Measurements from ENCODE around the gene ARFGEF2. TPM values are rescaled to one million over a fixed set of nuclear protein-coding genes. Genes with fewer than 3 reads are reported as not detected.

The ARFGEF2 gene
- total RNA-seq, 1 experiment from 2014 or later, result 22.2 TPM

DNA sequence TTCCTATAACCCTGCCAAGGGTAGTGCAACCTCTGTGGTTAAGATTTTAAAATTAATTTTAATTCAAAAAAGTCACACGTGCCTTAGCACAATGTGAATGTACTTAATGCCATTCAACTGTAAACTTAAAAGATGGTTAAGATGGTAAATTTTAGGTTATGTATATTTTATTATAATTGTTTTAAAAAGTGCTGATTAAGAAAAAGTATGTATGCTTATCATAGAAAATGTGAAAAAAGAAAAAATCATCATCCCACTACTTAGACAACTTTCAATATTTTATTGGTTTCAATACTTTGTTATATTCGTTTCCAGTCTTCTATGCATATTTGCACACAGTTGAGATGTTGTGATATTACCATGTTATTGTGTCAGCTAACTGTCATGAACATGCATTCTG is 18.7 kb downstream of the ARFGEF2 start:
- ChIA-PET POLR2A (no interaction called here), RAD21 (ENCODE audit: low non-redundant PET in 1 of 2, low total read pairs in 2 of 2, uncharacterized antibody in 2 of 2, unreplicated experiment in 2 of 2) (no interaction called here), CTCF (no interaction called here)
- DNase-seq (ENCODE audit: low read depth, low spot score) (no peak), ATAC-seq (no peak)
- H3K9me3 ChIP-seq (ENCODE audit: control insufficient read depth in 1 of 2, insufficient read depth in 1 of 2, low read depth in 1 of 2, low read length in 2 of 2), result no peaks in the 10 kb centered on the region
- intact Hi-C loops (cut with micrococcal nuclease), result no loop called here
- TF ChIP-seq ZNF274 (IDR thresholded peaks at IDR 0.05; ENCODE audit: low read depth, low read length), result no peak
- no peak for TF ChIP-seq JUND (IDR thresholded peaks at IDR 0.05)
- no peak for TF ChIP-seq SIN3A (IDR thresholded peaks at IDR 0.05; ENCODE audit: low read depth)
- no peak overlapping the region for H3K4me3 ChIP-seq (replicated peaks in 1 of 2; ENCODE audit: low read depth in 1 of 2, low read length in 2 of 2)
- H3K9ac ChIP-seq (ENCODE audit: low read length), result no peak overlapping the region
- H3K27me3 ChIP-seq (ENCODE audit: insufficient read depth, low read length), result no peaks in the 10 kb centered on the region
- no peaks in the 10 kb centered on the region for H3K9me2 ChIP-seq (ENCODE audit: insufficient read depth)
- no peak overlapping the region for H3K27ac ChIP-seq (ENCODE audit: low read depth, low read length)
- peaks cover 3 to 7% of the 10 kb centered on the region in 2 experiments for H3K4me1 ChIP-seq (ENCODE audit: control insufficient read depth in 1 of 2, insufficient read depth in 2 of 2, low read length in 2 of 2)
- H4K20me1 ChIP-seq (ENCODE audit: insufficient read depth), result no peaks in the 10 kb centered on the region
- peaks cover 4 to 7% of the 10 kb centered on the region in 2 experiments; a peak in 1 of 4 replicates for H3K36me3 ChIP-seq (ENCODE audit: control insufficient read depth in 1 of 2, insufficient read depth in 2 of 2, low read length in 2 of 2)
- BruUV-seq (replicated peaks), result no TSS peak
- no peak overlapping the region for H3K4me2 ChIP-seq (ENCODE audit: low read length)
- peaks cover 41% of the 10 kb centered on the region for H3K79me2 ChIP-seq (ENCODE audit: insufficient read depth, low read length)
- no peak overlapping the region for H2AFZ ChIP-seq (ENCODE audit: low read depth, low read length, poor library complexity, severe bottlenecking)

DNA sequence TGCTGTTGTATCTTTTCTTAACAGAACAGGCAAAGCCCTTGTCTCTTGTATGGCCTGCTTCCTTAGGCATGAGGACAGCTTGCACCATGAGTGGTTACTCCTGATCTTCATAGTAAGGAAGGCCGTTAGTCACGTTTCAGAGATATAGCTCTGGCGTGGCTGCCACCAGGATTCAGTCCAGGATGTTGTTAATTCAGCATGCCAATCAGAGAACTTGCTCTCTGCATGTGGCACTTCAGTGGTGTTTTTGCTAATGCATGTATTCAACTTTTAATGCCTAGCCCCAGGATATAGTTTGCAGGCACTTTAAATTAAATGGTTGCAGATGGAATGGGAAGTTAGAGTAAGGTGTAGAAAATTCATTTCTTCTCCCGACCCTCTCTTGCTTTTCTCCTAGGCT is 20.0 kb downstream of the ARFGEF2 start:
- H3K4me2 ChIP-seq (ENCODE audit: low read length), result no peak overlapping the region
- no peak overlapping the region for H3K9ac ChIP-seq (ENCODE audit: low read length)
- no peaks in the 10 kb centered on the region for H3K27me3 ChIP-seq (ENCODE audit: insufficient read depth, low read length)
- BruUV-seq (replicated peaks), result no TSS peak
- no peak for DNase-seq (ENCODE audit: low read depth, low spot score)
- H4K20me1 ChIP-seq (ENCODE audit: insufficient read depth), result no peaks in the 10 kb centered on the region
- CTCF ChIA-PET, result no interaction called here
- no peak overlapping the region for H2AFZ ChIP-seq (ENCODE audit: low read depth, low read length, poor library complexity, severe bottlenecking)
- RAD21 ChIA-PET (ENCODE audit: low non-redundant PET in 1 of 2, low total read pairs in 2 of 2, uncharacterized antibody in 2 of 2, unreplicated experiment in 2 of 2), result no interaction called here
- H3K36me3 ChIP-seq (ENCODE audit: control insufficient read depth in 1 of 2, insufficient read depth in 2 of 2, low read length in 2 of 2), result peaks cover 4 to 7% of the 10 kb centered on the region in 2 experiments; a peak in 1 of 4 replicates
- no peak overlapping the region for H3K27ac ChIP-seq (ENCODE audit: low read depth, low read length)
- H3K79me2 ChIP-seq (ENCODE audit: insufficient read depth, low read length), result peaks cover 42% of the 10 kb centered on the region
- POLR2A ChIA-PET, result no interaction called here
- peaks cover 13 to 20% of the 10 kb centered on the region in 2 experiments for H3K4me1 ChIP-seq (ENCODE audit: control insufficient read depth in 1 of 2, insufficient read depth in 2 of 2, low read length in 2 of 2)
- H3K9me2 ChIP-seq (ENCODE audit: insufficient read depth), result no peaks in the 10 kb centered on the region
- H3K4me3 ChIP-seq (replicated peaks in 1 of 2; ENCODE audit: low read depth in 1 of 2, low read length in 2 of 2), result no peak overlapping the region
- intact Hi-C loops (cut with micrococcal nuclease), result no loop called here
- ATAC-seq, result no peak
- H3K9me3 ChIP-seq (ENCODE audit: control insufficient read depth in 1 of 2, insufficient read depth in 1 of 2, low read depth in 1 of 2, low read length in 2 of 2), result no peaks in the 10 kb centered on the region
- TF ChIP-seq YY1 (IDR thresholded peaks at IDR 0.05; ENCODE audit: extremely low read depth, insufficient replicate concordance, low read depth, low read length) (no peak), RAD21 (IDR thresholded peaks at IDR 0.05; ENCODE audit: low read depth) (no peak), TCF7L2 (IDR thresholded peaks at IDR 0.05; ENCODE audit: borderline replicate concordance, extremely low read depth, insufficient read depth, insufficient read length) (no peak), SP1 (IDR thresholded peaks at IDR 0.05; ENCODE audit: low read depth) (no peak), POLR2AphosphoS5 (IDR thresholded peaks at IDR 0.05; ENCODE audit: low read depth, low read length) (no peak)
- TF ChIP-seq, protein P1, sequence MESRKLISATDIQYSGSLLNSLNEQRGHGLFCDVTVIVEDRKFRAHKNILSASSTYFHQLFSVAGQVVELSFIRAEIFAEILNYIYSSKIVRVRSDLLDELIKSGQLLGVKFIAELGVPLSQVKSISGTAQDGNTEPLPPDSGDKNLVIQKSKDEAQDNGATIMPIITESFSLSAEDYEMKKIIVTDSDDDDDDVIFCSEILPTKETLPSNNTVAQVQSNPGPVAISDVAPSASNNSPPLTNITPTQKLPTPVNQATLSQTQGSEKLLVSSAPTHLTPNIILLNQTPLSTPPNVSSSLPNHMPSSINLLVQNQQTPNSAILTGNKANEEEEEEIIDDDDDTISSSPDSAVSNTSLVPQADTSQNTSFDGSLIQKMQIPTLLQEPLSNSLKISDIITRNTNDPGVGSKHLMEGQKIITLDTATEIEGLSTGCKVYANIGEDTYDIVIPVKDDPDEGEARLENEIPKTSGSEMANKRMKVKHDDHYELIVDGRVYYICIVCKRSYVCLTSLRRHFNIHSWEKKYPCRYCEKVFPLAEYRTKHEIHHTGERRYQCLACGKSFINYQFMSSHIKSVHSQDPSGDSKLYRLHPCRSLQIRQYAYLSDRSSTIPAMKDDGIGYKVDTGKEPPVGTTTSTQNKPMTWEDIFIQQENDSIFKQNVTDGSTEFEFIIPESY (IDR thresholded peaks at IDR 0.05; ENCODE audit: extremely low read depth, insufficient replicate concordance, low read length), result no peak
- TF ChIP-seq, protein P2, sequence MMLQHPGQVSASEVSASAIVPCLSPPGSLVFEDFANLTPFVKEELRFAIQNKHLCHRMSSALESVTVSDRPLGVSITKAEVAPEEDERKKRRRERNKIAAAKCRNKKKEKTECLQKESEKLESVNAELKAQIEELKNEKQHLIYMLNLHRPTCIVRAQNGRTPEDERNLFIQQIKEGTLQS (IDR thresholded peaks at IDR 0.05), result no peak
